Epidermal melanocyte (primary cell): Measurements from ENCODE around the gene HEMK1.
A peak's percentile ranks its signal among the peaks of the same experiment; 100 is the strongest.

ENCODE experiments used
- DNase-seq: peaks from one replicate; pipeline ENCODE4 v3.0.0; 2011; ENCODE audit warnings: low spot score; ENCODE audit not compliant: insufficient read length

The HEMK1 gene, protein sequence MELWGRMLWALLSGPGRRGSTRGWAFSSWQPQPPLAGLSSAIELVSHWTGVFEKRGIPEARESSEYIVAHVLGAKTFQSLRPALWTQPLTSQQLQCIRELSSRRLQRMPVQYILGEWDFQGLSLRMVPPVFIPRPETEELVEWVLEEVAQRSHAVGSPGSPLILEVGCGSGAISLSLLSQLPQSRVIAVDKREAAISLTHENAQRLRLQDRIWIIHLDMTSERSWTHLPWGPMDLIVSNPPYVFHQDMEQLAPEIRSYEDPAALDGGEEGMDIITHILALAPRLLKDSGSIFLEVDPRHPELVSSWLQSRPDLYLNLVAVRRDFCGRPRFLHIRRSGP

DNA sequence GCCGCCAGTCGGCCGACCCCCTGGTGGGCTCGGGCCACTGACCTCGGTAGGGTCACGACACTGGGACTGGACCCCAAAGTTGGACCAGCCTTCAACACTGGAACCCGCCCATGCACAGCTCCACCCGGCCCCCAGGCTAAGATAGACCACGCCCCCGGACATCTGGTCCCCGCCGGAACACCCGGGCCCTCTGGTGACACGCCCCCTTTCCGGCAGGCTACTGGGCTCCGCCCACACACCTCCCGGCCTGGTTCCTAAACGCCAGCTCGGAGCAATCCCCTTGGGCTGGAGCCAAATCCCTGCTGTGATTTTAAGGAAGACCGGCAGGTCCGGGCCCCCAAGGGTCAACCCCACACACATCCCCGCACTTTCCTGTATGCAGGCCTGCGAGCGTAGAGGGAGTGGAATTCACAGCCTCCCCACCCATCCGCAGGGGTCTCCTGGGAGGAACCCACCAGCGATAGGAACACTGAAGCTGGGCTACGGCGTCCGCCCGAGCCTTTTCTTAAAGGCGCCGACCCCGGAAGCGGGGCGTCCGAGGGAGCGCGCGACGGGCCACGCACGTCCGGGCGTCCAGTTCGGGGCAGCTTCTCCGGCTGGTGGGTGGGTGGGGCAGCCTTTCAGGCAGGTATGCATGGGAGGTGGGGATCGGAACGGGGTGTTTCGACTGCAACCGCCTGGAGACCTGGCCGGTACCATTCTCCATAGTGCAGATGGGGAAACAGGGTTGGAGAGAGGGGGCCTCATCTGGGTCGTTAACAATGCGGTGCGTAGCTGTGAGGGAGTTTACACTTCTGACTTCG, at the start of gene HEMK1:
Gene HEMK1 (plus strand): TSS at position 576 of the 803 bp plus-strand sequence. CDS start 1,583 bp downstream, outside the sequence.
- DNase-seq, result peak; percentile 99

DNA sequence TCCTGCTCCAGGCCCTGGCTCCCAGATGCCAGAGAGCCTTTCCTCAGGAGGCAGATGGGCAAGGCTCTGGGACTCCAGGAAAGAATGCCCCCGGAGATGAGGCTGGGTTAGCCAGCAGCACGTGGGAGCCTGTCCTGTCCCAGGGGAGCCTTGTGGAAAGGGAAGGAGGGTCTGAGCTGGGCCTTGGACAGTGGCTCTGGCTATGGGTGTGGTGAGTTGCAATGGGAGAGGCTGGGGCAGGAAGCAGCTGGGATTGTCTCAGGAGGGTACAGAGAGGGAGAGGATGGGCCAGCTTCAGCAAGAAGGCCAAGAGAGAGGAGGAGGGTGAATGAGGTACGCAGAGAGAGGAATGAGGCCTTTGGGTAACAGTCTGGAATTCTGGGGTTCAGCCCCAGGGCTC, 48.5 kb upstream of the HEMK1 start:
- no peak for DNase-seq

DNA sequence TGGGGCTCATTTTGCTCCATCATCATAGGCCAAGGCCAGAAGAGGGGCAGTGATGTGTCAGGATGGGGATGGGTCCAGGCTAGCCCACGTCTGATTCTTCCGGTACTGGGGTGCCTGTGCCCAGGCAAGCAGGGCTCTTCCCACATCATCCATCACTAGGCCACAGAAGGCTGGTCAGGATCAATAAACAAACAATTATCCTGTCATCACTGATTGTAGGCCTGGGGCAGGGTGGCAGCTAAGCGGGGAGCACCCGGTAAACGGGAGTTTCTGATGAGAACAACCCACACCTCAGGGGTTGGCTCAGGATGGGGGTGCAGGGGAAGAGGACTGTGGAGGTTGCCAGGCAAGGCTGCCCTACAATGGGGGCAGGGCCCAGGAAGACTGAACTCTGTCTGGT, 47.8 kb upstream of the HEMK1 start:
- no peak for DNase-seq

DNA sequence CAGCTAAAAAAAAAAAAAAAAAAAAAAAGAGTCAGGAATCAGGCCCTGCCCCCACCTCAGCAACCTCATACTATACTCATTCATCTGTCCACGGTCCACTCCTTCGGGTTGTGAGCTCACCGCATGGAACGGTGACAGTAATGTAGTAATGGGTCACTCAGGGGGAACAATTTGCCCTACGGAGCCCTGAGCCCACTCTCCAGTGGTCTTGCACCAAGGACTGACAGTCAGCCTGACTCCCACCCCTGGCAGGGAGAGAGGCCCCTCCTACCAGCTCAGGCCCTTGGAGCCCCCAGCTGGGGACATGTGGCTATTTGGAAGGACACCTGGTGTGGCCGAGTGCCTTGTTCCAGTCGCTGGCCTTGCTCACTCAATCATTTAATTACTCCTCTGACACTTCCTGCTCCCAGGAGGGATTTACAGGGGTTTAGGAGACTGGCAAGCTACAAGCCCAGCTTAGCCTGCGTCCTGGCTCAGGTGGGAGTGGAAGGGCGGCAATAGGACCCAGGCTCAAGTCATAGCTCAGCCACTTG, 46.0 kb upstream of the HEMK1 start:
- DNase-seq, result no peak

DNA sequence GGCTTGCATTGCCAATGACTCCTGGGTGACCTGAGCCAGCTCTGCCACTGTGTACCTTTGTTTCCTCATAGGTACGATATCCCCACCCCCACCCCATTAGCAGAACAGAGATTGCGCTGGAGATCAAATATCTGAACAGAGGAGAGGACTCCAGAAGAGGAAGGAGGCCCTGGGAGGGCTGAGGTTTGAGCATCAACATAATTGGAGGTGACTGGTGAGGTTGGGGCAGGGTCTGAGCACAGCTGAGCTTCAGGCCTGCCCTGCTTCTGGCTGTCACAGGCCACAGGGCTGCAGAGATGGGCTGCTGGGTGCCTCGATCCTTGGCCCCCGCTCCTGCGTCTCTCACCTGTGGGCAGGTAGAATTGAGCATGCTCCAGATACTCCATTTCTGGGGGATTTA, 44.6 kb upstream of the HEMK1 start:
- DNase-seq, result no peak

DNA sequence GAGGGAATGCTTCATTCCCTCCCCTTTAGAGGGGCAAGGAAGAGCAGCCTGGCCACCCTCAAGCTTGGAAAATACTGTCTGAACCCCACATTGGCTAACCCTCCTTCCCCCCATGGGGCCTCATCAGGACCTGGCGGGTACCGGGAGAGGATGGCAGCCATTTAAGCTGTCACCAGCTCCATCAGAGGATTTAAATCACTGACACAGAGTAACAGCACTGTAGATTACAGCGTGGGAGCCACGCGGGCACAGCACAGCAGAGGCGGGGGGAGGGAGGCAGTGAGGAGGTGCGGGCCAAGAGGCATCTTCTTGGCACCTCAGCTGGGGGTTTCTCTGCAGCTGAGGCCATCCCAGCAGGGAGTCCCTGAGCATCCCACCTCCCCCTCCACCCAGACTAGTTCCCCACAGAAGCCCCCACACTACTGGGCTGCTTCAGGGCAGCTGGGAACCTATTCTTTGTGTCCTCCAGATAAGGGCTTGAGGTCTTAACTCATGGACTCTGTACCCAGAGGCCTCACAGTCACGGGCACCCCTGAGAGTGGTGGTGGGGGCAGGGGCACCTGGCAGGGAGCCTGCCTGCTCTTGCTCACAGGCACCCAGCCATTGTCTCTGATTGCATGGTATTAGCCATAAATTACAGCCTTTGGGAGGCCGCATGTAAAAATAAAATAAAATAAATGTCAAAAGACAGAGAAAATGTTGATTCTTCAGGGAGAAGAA, 44.0 kb upstream of the HEMK1 start:
- no peak for DNase-seq

DNA sequence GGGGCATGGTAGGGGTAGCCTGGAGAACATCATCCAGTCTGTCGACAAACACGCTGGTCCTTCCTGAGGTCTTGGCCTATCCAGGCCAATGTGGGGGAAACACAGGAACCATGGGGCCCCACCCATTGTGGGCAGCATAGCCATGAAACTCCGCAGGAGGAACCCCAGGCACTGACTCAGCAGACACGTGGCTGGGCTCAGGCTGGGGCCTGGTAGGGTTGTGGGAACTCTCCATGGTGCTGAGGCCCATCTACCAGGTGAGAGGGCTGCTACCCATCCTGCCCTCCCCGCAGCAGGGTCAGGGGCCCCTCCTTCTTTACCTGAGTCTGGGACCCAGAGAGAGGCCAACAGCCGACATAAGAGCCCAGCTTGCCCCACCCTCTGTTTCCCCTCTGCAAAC, 43.3 kb upstream of the HEMK1 start:
- no peak for DNase-seq

DNA sequence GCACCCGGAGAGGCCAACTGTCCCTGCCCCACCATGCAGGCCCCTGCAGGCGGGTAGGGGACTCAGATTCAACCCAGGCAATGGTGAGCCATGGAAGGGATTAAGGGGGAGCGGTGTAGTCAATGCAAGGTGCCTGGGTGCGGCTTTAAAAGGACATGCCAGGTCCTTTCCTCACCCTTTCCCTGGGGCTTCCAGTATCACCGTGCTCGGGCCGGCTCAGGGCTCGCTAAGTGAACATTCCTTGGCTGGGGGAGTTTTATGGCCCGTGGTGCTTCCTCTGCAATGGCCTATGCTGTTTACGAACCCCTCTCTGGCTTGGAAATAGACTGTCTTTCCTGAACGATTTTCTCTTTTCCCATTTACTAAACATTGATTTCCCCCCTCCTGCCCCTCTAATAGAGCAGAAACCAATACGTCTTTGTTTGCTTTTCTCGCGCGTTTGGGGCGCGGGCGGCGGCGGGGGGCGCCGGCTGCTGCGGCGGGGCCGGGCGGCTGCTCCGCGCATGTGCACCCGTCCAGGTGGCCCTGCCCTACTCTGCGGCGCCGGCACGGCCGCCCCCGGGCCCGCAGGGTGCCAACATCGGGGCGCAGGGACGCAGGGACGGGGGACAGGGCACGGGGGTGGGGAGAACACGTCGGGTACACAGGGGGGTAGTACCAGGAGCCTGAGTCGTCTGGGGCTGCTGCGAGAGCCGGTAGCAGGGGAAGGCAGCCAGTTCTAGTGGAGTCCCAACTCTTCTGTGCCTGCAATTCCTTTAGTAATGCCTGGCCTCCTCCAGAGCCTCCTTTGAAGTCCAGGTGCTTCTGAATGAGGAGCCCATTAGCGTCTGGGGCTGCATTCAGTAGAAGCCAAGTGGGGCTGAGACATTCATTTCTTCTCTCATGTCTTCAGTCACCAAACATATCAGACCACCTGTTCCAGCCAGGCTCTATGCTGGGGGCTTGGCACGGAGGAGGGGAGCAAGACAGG, 39.0 kb upstream of the HEMK1 start:
- DNase-seq, result no peak

DNA sequence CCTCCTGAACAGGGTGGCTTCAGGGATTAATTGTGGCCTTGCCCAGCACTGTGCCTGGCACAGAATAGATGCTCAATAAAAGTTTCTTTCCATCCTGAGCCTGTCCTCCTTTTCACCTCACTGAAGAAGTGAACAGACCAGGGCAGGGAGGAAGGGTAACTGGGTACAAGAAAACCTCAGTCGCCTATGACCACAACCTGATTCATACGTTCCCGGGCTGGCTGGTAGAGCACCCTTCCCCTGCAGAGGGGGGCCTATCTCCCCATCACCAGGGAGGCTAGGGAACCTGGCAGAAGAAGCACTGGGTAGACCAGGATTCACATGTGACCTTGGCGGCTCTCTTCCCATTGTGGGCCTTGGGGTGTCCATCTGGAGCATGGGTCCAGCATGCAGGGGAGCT, 38.1 kb upstream of the HEMK1 start:
- no peak for DNase-seq

DNA sequence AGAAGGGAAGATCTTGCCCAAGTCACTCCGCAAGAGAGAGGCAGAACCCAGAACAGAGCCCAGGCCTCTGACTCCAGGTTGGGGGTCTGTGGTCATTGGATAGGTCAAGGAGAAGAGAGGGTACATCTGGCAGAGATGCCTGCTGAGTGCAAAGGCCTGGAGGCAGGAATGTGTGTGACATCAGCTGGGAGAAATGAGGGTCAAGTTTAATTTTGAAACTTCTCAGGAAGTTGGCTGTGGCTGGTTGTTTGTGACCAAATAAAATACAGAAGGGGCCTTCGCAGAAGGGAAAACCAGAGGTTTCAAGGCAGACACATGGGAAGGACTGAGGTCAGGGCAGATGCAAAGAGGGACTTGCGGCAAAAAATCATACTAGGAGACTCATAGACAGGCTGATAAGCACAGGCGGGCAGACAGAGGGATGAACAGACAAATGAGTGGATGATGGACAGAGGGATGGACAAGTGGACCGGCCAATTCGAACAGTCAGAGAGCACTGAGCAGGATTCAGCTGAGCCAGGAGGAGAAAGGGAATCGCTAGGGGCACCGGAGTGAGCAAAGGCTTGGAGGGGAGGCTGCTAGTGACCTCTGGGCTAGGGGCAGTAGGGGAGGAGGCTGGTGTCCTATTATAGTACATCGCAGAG, 37.1 kb upstream of the HEMK1 start:
- no peak for DNase-seq

DNA sequence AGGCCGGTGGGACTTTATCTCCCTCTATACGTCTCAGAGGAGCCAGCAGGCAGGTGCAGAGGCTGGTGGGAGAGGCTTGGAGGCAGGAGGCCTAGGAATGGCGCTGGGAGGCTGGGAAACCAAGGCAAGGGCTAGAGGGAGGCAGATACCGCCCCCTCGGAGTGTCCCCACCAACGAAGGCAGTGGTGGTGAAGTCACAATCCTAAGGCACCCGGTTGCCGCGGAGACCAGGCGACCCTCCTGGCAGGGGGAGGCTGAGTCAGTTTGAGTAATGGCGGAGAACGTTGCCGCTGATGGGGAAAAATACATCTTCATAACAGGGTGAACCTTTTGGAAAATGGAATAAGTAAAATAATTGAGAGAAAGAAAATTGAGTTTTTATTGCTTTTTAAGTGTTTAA, 36.0 kb upstream of the HEMK1 start:
- DNase-seq, result no peak

DNA sequence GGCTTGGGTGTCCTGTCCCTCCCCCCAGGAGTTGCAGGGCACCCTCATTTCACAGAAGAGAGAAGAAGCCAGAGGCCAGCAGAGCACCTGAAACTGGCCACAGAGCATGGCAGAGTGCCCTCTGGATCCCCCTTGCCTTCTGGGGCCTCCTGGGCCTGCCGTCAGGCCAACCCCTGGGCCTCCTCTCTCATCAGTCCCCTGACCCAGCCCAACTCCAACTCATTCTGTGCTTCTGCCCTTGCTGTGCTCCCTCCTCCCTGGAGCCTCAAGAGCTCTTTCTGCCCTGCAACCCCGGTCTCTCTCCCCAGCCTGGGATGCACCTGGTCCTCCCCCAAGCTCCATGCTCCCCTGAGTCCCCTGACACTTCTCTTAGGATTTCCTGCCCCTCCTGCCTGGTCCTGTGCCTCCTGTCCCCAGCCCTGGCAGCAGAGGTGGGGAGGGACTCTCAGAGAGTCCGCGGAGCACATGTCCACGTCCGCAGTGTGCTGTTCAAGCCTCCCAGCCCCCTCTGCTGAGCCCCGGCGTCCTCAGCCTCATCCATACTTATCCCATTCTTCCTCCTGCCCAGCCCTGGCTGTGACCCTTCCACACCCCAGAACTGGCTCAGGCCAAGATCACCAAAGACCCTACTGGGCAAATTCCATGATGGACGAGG, 35.4 kb upstream of the HEMK1 start:
- no peak for DNase-seq

DNA sequence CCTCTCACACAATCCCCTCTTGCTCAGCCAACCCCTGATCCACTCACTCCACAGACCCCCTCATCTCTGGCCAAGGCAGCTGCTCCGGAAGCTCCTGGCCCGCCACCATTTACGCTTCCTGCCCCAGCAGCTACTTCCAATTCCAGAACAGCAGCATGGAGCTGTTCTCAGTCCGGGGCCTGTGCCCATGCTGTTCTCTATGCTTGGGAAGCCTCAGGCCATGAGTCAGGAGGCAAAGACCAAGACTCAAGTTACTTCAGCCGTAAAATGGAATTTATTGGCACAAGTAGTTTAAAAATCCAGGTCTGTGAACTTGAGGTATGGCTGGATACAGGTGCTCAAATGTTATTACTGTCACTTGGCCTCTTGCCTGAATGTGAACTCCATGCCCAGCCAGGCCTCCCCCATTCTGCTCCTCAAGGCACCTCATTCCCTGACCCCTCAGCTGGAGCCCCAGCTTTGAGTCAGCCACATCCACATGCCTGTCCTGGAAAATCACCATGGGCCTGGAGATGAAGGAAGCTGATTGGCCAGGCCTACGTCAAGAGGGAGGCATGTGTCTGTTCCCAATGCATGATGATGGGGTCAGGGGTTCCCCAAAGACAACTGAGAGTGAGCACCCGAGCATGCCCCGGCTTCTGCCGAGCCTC, 34.5 kb upstream of the HEMK1 start:
- DNase-seq, result no peak

DNA sequence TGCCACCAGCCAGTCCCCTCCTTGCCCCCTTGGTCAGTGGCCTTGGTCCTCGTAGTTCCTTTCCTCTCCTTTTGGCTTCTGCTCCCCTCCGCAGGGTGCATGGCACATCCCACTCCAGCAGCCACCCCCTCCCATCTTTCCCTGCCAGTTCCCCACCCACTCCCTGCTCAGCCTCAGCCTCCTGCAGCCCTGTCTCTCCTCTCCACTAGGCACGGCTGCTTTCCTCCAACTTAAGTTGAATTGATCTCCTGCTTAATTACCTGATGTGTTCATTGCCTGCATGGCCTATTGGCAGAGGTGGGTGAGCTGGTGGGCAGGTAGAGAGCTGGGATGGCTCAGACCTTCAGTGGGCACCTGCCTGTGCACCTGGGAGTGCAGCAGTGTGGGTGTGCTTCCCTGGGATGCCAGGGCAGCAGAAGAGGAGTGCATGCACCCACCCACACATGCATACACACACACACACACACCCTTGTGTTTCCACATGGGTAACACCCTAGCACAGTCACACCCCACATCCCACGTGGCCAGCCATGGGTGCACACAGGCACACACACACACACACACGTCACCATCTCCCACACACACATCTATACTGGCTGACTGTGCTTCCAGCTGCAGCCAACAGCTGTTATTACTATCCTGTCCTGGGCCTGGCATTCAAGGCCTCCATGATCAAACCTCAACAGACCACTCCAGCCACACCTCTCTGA, 32.7 kb upstream of the HEMK1 start:
- no peak for DNase-seq

DNA sequence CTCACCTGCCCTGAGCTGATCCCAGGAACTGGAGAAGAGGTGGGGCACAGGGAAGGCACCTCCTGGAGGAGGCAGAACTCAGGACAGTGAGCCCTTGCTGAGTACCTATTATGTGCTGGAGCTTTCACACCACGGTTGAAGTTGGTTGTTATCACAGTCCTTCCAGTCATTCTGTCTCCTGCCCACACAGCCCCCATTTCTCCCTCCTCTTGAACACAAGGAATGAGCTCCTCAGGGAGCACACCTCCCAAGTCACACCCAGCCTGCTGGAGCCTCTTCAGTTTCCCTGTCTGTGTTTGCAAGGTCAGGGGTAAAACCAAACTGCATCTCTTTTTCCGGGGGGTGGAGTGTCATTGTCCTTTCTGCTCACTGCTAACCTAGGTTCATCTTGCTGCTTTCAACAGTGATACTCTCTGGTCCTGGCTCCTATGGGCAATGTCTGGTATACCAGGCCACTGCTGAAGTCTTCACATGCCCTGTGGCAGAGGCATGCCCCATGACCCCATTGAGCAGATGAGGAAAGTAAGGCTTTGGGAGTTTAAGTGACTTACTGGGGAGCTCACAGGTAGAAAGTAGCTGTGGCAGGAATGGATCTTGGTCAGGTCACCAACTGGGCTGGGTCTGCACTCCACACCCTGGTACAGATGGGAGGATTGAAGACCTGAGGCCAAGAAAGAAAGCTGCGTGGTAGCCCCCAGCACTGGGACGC, 31.7 kb upstream of the HEMK1 start:
- no peak for DNase-seq

DNA sequence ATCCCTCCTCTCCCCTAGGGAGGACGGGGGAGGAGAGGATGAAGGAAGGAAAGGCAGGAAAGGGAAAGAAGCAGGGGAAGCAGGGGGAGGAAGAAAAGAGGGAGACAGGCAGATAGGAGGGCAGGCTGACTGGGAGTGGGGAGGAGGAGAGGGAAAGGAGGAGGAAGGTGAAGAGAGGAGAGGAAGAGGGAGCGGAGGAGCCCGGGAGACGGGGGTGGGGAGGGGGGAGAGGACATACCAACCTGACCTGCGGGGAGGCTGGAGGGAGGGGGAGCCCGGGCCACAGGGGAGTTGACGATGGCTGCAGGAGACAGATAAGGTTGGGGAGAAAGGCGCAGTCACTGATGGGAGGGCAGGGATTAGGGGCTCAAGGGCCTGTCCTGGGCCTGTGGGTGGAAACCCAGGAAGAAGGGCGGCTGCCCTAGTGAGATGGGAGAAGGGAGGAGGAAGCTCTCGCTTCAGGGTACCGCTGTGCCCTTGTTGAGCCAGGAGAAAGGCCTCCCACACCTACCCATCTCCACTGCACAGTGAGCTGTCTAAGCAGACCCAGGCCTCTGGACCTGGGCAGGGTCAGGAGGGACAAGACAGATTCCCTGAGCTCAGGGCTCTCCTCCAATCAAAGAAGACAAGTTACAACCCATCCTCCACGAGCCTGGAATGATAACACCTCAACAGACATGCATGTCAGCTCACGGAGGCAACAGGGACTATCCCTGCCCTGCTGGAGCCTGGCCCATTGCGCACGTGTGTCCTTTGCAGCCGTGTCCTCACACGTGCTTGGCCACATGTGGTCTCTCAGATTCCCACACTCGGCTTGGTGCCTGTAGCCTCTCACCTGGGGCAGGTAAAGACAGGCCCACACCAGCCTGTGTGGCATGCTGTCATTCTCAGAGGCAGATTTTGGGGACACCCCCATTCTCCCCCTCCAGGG, 29.7 kb upstream of the HEMK1 start:
- no peak for DNase-seq
